ENCODE measurements around the gene TRMT1L. TPM values are rescaled to one million over a fixed set of nuclear protein-coding genes. Genes with fewer than 3 reads are reported as not detected.

The TRMT1L gene
- total RNA-seq, 2 donors from 2014 or later = 23.7 to 30.2 TPM

DNA sequence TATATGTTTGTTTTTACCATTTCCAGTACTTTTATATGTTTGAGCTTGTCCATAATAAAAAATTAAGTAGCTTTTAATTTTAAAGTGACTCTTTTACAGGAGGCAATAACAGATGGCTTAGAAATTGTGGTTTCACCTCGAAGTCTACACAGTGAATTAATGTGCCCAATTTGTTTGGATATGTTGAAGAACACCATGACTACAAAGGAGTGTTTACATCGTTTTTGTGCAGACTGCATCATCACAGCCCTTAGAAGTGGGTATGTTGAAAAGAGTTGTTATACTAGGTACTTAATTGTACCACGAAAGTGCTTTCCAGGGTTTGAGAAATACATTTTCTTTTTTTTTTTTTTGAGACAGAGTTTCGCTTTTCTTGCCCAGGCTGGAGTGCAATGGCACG is 65.3 kb downstream of the TRMT1L start:
- H3K4me3 Mint-ChIP-seq = no peak overlapping the region
- no peak for ATAC-seq (replicated peaks)
- H3K36me3 Mint-ChIP-seq (ENCODE audit: low read depth) = peaks cover 89% of the 10 kb centered on the region
- H3K4me1 Mint-ChIP-seq = peaks cover 3% of the 10 kb centered on the region
- no peak overlapping the region for H3K27ac Mint-ChIP-seq
- no peaks in the 10 kb centered on the region for H3K27me3 Mint-ChIP-seq
- no peaks in the 10 kb centered on the region for H3K9me3 Mint-ChIP-seq

DNA sequence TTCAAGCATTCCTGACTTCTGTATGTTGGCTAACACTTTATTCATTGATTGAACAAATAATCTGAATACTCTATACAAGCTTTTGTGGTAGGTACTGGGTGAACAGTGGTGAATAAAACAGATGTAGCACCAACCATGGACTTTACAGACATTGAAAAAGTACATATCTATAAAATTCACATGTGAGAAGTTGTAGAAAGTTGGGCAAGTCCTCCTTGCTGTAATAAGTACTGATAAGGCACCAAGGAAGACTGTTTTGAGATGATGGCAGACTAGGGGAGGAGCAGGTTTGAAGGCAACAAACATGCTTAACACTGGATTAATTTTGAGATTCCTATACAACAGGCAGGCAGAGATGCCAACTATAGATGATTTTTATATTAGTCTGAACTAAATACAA is 69.0 kb downstream of the TRMT1L start:
- Mint-ChIP-seq H3K9me3 (no peaks in the 10 kb centered on the region), H3K4me3 (no peak overlapping the region), H3K27ac (no peak overlapping the region), H3K36me3 (ENCODE audit: low read depth) (peaks cover 57% of the 10 kb centered on the region), H3K4me1 (peaks cover 14% of the 10 kb centered on the region), H3K27me3 (no peaks in the 10 kb centered on the region)
- no peak for ATAC-seq (replicated peaks)

DNA sequence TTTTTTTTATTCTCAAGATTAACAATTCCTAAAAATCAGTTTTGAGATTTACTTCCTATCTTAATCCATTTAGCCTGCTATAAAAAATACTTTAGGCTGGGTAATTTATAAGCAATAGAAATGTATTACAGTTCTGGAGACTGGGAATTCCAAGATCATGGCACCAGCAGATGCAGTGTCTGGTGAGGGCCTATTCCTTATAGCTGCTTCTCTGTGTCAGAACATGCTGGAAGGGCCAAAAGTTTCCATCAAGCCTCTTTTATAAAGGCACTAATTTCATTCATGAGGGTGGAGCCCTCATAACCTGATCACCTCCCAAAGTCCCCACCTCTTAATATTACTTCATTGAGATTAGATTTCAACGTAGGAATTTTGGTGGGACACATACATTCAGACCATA is 69.7 kb downstream of the TRMT1L start:
- Mint-ChIP-seq H3K36me3 (ENCODE audit: low read depth) (peaks cover 53% of the 10 kb centered on the region), H3K9me3 (no peaks in the 10 kb centered on the region), H3K27ac (no peak overlapping the region), H3K4me3 (no peak overlapping the region), H3K4me1 (peaks cover 14% of the 10 kb centered on the region), H3K27me3 (no peaks in the 10 kb centered on the region)
- ATAC-seq (replicated peaks) = no peak

DNA sequence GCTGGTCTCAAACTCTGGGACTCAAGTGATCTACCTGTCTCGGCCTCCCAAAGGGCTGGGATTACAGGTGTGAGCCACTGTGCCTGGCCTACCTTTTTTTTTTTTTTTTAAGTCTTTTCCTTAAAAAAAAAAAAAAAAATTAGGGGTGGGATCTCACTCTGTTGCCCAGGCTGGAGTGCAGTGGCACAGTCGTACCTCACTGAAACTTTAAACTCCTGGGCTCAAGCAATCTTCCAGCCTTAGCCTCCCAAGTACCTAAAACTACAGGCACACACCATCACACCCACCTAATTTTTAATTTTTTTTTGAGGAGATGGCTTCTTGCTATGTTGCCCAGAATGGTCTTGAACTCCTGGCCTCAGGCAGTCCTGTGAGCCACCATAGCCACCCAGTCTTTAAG is 72.9 kb downstream of the TRMT1L start:
- Mint-ChIP-seq H3K27me3 (no peaks in the 10 kb centered on the region), H3K9me3 (peaks cover 3% of the 10 kb centered on the region), H3K4me3 (no peak overlapping the region), H3K27ac (no peak overlapping the region), H3K36me3 (ENCODE audit: low read depth) (peaks cover 25% of the 10 kb centered on the region), H3K4me1 (peaks cover 19% of the 10 kb centered on the region)
- no peak for ATAC-seq (replicated peaks)

DNA sequence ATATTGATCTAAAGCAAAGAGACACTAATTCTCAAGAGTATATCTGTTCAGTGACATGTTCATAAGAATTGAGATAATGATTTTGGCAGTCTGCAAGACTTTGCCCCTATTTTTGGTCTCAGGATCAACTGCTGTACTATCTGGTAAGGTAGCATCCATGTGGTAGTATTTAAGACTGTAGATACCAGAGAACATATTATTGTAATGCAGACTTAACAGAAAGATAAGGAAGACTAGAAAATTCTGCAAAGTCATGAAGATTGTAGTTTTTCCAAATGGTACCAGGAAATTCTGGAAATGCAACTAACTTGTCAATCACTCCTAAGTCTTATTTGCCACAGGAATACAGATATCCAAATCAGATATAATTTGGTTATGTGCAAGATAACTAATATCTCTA is 76.3 kb downstream of the TRMT1L start:
- no peak overlapping the region for H3K27ac Mint-ChIP-seq

DNA sequence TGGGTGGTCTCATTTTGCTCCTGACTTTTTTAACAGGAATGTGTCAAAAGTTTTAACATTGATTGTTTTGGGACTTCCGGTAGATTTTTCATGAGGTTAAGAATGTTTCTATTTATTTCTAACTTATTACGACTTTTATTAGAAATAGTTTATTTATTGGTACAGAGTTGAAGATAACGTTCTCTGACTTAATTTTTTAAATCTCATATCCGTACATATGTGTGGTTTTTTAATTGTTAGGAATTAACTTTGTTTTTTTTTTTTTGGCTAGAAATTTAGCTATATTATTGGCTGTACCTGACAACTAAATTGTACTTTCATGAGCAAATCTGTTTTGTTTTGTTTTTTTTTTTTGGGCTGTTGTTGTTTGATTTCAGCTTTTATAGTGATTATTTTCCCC is 79.4 kb downstream of the TRMT1L start:
- Mint-ChIP-seq H3K9me3 (peaks cover 3% of the 10 kb centered on the region), H3K4me3 (no peak overlapping the region), H3K27ac (no peak overlapping the region), H3K4me1 (peaks cover 22% of the 10 kb centered on the region), H3K27me3 (no peaks in the 10 kb centered on the region), H3K36me3 (ENCODE audit: low read depth) (no peaks in the 10 kb centered on the region)
- ATAC-seq (replicated peaks) = no peak

More for the DNA sequence above, 76.3 kb downstream of the TRMT1L start:
- H3K9me3 Mint-ChIP-seq = peaks cover 3% of the 10 kb centered on the region
- no peak overlapping the region for H3K4me3 Mint-ChIP-seq
- no peak for ATAC-seq (replicated peaks)
- H3K4me1 Mint-ChIP-seq = peaks cover 10% of the 10 kb centered on the region
- H3K27me3 Mint-ChIP-seq = no peaks in the 10 kb centered on the region
- H3K36me3 Mint-ChIP-seq (ENCODE audit: low read depth) = no peaks in the 10 kb centered on the region

DNA sequence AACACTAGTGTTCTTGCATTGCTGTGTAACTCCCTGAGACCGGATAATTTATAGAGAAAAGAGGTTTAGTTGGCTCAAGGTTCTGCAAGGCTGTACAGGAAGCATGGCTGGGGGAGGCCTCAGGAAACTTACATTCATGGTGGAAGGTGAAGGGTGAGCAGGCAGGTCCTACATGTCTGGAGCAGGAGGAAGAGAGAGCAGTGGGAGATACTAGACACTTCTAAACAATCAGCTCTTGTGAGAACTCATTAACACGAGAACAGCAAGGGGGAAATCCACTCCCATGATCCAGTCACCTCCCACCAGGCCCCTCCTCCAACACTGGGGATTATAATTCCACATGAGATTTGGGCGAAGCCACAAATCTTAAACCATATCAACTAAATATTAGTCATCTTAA is 81.3 kb downstream of the TRMT1L start:
- H3K27ac Mint-ChIP-seq = no peak overlapping the region
- H3K27me3 Mint-ChIP-seq = no peaks in the 10 kb centered on the region
- peaks cover 29% of the 10 kb centered on the region for H3K4me1 Mint-ChIP-seq
- no peak for ATAC-seq (replicated peaks)
- no peaks in the 10 kb centered on the region for H3K9me3 Mint-ChIP-seq
- no peak overlapping the region for H3K4me3 Mint-ChIP-seq
- H3K36me3 Mint-ChIP-seq (ENCODE audit: low read depth) = no peaks in the 10 kb centered on the region

DNA sequence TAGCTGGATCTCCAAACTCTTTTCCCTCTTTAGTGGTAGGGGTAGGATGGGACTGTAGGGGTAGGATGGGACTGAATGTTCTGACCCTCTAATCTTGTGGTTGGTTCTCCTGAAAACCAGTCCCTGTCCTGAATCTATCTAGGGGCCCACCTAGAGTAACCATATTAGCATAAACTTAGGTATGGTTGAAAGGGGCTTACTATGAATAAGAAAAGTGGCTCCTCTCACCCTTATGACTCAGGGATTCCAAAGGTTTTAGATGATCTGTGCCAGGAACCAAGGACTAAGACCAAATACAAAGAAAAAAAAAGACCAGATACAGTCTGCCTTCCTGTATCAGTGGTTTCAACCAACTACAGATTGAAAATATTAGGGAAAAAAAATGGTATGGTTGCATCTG is 82.4 kb downstream of the TRMT1L start:
- Mint-ChIP-seq H3K4me1 (peaks cover 29% of the 10 kb centered on the region), H3K9me3 (no peaks in the 10 kb centered on the region), H3K36me3 (ENCODE audit: low read depth) (no peaks in the 10 kb centered on the region), H3K4me3 (no peak overlapping the region), H3K27ac (peak overlapping the region; percentile 66), H3K27me3 (no peaks in the 10 kb centered on the region)
- ATAC-seq (replicated peaks) = no peak

DNA sequence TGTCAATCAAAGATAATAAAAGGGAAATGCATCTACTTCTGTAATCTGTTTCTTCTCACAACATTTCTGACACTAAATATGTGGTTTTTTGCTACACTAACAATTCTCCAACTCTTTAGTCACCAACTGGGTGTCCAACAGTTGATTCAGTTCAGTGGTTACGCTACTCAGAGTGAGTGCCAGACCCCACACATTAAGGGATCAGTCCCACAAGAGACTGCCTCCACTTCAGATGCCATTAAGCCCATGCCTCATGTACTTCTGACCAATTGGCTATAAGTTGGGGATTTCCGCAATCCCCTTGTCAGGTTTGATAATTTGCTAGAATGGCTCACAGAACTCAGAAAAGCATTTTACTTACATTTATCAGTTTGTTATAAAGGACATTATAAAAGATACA is 83.0 kb downstream of the TRMT1L start:
- Mint-ChIP-seq H3K4me1 (peaks cover 29% of the 10 kb centered on the region), H3K27me3 (no peaks in the 10 kb centered on the region), H3K36me3 (ENCODE audit: low read depth) (no peaks in the 10 kb centered on the region), H3K9me3 (no peaks in the 10 kb centered on the region), H3K4me3 (no peak overlapping the region), H3K27ac (peak overlapping the region; percentile 66)
- ATAC-seq (replicated peaks) = peak; percentile 24

DNA sequence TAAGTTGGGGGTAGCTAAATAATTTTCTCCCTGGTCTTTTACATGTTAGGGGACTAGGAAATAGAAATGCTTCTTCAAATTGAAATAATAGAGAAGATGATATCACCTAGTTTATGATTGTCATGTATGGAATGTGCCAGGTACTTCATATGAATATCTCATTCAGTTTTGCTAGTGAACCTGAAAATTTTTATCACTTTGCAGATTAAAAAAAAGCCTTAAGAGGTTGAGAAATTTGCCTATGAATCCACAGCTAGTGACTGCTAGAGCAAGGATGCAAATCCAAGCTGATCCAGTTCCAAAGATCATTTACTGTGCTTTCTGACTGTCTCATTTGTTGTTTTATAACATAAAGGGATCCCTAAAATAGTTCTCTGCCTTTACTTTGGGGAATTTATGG is 86.7 kb downstream of the TRMT1L start:
- Mint-ChIP-seq H3K4me3 (no peak overlapping the region), H3K9me3 (no peaks in the 10 kb centered on the region), H3K27me3 (no peaks in the 10 kb centered on the region), H3K36me3 (ENCODE audit: low read depth) (peaks cover 11% of the 10 kb centered on the region), H3K27ac (no peak overlapping the region), H3K4me1 (peaks cover 44% of the 10 kb centered on the region)
- no peak for ATAC-seq (replicated peaks)

DNA sequence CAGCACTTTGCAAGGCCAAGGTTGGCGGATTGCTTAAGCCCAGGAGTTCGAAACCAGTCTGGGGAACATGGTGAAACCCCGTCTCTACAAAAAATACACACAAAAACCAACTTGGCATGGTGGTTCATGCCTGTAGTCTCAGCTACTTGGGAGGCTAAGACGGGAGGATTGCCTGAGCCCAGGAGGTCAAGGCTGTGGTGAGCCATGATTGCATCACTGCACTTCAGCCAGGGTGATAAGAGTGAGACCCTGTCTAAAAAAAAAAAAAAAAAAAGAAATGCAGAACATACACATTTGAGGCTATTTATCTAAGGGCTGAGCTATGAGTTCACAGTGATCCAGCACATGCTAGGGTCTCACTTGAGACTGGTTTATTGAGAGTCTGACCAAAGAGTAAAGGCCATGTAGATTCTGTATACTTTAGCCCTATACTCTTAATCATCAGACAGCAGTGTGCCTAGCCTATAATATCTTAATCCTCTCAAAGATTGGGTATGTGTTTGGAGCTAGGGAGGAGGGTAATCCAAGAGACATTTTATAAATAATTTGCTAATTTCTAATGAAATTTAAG is 87.5 kb downstream of the TRMT1L start:
- Mint-ChIP-seq H3K36me3 (ENCODE audit: low read depth) (peaks cover 11% of the 10 kb centered on the region), H3K27me3 (no peaks in the 10 kb centered on the region), H3K4me1 (peaks cover 40% of the 10 kb centered on the region), H3K9me3 (no peaks in the 10 kb centered on the region), H3K27ac (no peak overlapping the region), H3K4me3 (no peak overlapping the region)
- ATAC-seq (replicated peaks) = no peak

DNA sequence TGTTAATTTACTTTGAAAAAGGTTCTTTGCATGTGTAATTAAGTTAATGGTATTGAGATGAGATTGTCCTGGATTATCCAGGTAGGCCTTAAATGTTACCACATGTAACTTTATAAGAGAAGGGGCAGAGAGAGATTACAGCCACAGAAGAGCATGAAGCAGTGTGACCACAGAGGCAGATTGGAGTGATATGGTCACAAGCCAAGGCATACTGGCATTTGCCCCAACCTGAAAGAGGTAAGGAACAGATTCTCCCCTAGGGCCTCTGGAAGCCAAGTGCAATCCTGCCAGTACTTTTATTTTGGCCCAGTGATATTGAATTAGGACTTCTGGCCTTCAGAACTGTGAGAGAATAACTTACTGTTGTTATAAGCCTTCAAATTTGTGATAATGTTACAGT is 88.4 kb downstream of the TRMT1L start:
- Mint-ChIP-seq H3K4me3 (no peak overlapping the region), H3K27me3 (no peaks in the 10 kb centered on the region), H3K36me3 (ENCODE audit: low read depth) (peaks cover 11% of the 10 kb centered on the region), H3K9me3 (no peaks in the 10 kb centered on the region), H3K27ac (peak overlapping the region; percentile 45), H3K4me1 (peaks cover 40% of the 10 kb centered on the region)
- ATAC-seq (replicated peaks) = no peak

Other genes with a start within 250 kb of the TRMT1L start
- 10 to 100 TPM; 23.7 to 58.8 TPM for gene NIBAN1, start 182.4 kb downstream of the TRMT1L start, total RNA-seq
- gene RNF2, start 111.4 kb downstream of the TRMT1L start, total RNA-seq = 10 to 100 TPM; 12.8 to 21.5 TPM
- 1 to 10 TPM; 5.2 to 9.4 TPM for gene SWT1, start 214 bp upstream of the TRMT1L start, total RNA-seq
- 100 to 1,000 TPM; 215 to 269 TPM for gene IVNS1ABP, start 160.3 kb upstream of the TRMT1L start, total RNA-seq